NCI-H748 (cell line): ENCODE measurements around the gene TUSC2.
A peak's percentile ranks its signal among the peaks of the same experiment; 100 is the strongest.
"Not testable (repeated sequence)": the region's sequence is repeated elsewhere in the genome, so short reads cannot be mapped to it uniquely, and the experiment has no call there.

Source experiments
- DNase-seq: peaks from one replicate; lab custom pipeline; 2025; ENCODE audit not compliant: unreplicated experiment; lab: John Stamatoyannopoulos, UW

TUSC2 gene

GRCh38 chr3:50295553-50296431, 32.2 kb downstream of the TUSC2 start:
- DNase-seq: no peak

DNA sequence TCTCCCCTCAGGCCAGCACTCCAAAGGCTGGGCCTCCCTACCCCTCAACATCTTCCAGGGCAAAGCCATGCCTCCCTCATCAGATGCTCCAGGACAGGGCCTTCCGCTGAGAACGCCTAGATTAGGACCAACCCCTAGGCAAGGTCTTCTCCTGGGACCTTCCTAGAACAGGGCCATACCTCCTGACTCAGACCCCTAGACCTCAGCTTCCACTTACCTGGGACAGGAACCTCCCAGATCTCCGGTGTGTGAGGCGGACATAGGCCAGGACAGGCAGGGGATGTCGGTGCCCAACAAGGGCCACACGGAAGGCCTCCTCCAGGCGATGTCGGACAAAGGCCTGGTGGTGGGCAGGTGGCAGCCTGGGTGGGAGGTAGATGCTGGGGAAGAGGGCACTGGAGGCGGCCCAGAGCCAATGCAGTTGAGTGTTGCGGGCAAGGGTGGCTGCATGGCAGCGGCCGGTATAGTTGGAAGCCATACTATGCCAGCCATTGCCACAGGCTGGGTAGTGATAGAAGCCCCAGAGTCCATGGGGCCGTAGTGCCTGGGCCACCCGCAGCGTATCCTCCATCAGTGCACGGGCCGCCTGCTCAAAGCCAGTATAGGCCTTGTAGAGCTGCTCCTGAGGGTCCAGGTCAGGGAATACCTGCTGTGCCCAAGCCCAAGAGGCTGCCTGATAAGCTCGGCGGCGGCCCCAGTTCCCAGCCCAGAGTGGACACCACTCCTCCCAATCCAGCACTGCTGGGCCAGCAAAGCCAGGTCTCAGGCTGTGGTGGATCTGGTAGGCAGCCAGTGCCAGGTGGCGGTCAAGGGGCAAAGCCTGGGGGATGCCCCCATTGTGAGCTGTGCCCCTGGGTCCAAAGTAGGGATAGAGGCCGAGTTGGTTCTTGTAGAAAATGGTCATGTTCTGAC, 33.3 kb downstream of the TUSC2 start:
- DNase-seq: no peak

DNA sequence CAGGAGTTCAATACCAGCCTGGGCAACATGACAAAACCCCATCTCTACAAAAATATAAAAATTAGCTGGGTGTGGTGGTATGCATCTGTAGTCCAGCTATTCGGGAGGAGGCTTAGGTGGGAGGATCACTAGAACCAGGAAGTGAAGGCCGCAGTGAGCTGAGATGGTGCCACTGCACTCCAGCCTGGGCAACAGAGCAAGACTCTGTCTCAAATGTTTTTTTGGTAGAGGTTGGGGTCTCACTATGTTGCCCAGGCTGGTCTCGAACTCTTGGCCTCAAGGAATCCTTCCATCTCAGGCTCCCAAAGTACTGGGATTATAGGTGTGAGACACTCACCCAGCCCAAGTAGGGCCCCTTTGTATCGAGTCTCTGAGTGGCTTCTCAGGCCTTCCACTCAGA, 33.9 kb downstream of the TUSC2 start:
- no peak for DNase-seq

GRCh38 chr3:50293079-50293801, 34.8 kb downstream of the TUSC2 start:
- DNase-seq: no peak

GRCh38 chr3:50292159-50293078, 35.6 kb downstream of the TUSC2 start, which contains the start of gene IFRD2:
IFRD2 (minus strand) TSS chr3:50292429; CDS start chr3:50292274, 155 bp downstream.
- peak; percentile 96 for DNase-seq

GRCh38 chr3:50290161-50290641, 37.8 kb downstream of the TUSC2 start:
- DNase-seq: no peak

- DNase-seq: no peak
Measured at GRCh38 chr3:50289130-50289529, 38.9 kb downstream of the TUSC2 start.

- no peak for DNase-seq
Measured at GRCh38 chr3:50288387-50289007, 39.5 kb downstream of the TUSC2 start.

GRCh38 chr3:50287262-50287661, 40.8 kb downstream of the TUSC2 start:
- DNase-seq: no peak

DNA sequence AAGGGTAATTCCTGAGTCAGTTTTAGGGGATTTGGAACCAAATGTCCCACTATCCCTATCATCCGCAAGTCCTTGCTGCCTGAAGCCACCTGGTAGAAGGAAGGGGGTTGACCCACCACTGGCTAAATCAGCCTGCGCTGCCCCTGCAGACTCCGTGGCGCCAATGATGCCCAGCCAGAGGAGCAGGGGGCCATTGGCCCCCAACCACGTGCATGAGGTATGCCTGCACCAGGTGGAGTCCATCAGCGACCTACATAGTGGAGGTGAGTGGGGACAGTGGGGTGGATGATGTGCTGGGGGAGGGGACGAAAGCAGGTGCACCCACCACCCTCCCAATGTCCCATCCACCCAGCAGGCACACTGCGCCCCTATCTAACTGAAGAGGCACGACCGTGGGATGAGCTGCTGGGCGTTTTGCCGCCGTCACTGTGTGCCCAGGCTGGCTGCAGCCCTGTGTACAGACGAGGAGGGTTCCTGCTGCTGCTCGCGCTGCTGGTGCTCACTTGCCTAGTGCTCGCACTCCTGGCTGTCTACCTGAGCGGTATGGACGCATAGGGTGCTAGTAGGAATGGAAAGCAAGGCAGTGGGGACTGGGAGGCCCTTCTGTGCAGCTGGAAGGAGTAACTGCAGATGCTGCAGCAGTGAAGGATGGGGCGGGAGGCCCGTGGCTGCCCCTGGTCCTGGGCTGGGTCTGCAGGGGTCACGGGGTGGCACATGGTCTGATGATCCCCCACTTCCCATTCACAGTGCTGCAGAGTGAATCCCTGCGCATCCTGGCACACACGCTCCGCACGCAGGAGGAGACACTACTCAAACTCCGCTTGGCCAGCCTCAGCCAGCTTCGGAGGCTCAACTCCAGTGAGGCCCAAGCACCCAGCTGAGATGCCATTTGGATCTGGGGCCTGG, 41.4 kb downstream of the TUSC2 start:
- no peak for DNase-seq

DNA sequence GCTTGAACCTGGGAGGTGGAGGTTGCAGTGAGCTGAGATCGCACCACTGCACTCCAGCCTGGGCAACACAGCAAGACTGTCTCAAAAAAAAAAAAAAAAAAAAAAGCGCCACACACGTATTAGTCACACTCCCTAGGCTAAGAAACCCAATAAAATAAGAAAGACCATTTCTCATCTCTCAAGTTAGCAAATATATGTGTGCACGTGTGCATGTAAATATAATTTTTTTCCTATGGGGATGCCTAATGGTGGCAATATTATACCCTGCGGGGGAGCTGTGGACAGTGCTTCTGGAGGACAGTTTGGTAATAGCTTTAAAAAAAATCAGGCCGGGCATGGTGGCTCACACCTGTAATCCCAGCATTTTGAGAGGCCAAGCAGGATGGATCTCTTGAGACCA, 43.9 kb downstream of the TUSC2 start:
- DNase-seq: not testable (repeated sequence)

DNA sequence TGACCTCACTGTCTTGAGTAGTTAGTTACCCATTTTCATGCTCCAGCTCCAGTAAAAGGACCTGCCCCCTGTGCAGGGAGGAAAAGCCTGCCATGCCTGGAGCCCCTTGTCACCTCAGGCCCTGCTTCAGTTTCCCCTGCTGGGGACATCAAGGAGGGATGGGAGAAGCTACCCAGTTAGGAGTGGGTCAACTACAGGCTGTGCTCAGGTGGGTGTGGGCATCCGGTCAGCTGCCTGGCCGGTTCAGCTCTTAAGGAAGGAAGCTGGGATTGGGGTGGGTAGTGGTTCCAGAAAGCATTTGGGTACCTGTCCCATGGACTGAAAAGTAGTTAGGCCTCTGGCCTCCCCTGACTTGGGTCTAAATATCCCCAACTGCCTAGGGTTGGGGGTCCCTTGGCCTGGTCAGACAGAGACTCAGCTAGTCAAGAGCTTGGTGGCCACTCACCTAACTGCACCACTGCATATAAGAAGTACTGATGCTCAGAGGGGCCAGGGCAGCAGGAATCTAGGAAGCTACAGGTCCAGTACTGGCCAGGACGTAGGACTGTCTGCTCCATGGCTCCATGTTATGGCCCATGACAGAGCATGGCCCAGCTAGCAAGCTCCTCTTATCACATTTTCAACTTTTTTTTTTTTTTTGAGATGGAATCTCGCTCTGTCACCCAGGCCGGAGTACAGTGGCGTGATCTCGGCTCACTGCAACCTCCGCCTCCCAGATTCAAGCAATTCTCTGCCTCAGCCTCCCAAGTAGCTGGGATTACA, 48.6 kb downstream of the TUSC2 start:
- DNase-seq: no peak

GRCh38 chr3:50278880-50279224, 49.2 kb downstream of the TUSC2 start, which contains the start of gene LSMEM2:
LSMEM2 (plus strand) TSS chr3:50279087; CDS start chr3:50279114, 27 bp downstream.
- DNase-seq: no peak

GRCh38 chr3:50278123-50278879, 49.7 kb downstream of the TUSC2 start:
- DNase-seq: no peak

DNA sequence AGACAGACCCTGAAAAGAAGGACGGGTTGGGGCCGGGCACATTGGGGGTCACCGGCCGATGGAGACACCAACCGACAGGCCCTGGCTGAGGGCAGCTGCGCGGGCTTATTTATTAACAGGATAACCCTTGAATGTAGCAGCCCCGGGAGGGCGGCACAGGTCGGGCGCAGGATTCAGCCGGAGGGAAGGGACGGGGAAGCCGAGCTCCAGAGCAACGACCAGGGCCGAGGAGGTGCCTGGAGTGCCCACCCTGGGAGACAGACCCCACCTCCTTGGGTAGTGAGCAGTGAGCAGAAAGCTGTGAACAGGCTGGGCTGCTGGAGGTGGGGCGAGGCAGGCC, 51.3 kb downstream of the TUSC2 start:
- DNase-seq: no peak

DNA sequence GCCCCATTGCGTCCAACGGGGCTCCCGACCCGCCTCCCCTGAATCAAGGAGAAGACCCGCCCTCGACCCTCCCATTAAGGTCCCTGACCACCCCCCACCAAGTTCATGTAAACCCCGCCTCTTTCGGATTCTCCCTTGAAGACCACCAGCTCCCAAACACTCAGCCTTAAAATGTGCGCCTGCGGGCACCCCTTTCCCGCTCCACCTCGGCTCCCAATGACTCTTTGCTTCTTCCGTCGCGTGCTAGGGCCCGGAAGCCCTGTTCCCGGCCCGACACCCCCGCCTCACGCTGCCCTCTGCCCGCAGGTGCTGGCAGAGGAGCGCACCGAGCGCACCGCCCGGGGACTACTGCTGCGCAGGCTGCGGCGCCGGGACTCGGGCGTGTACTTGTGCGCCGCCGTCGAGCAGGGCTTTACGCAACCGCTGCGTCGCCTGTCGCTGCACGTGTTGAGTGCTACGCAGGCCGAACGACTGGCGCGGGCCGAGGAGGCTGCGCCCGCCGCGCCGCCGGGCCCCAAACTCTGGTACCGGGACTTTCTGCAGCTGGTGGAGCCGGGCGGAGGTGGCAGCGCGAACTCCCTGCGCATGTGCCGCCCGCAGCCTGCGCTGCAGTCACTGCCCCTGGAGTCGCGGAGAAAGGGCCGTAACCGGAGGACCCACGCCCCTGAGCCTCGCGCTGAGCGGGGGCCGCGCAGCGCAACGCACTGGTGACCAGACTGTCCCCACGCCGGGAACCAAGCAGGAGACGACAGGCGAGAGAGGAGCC, 51.8 kb downstream of the TUSC2 start:
- DNase-seq: no peak
